ENCODE results near the gene SPINT1. TPM values are rescaled to one million over a fixed set of nuclear protein-coding genes. Genes with fewer than 3 reads are reported as not detected.

The SPINT1 gene
- total and polyA plus RNA-seq, 4 donors: 1.2 to 2.6 (median 1.9) TPM

DNA sequence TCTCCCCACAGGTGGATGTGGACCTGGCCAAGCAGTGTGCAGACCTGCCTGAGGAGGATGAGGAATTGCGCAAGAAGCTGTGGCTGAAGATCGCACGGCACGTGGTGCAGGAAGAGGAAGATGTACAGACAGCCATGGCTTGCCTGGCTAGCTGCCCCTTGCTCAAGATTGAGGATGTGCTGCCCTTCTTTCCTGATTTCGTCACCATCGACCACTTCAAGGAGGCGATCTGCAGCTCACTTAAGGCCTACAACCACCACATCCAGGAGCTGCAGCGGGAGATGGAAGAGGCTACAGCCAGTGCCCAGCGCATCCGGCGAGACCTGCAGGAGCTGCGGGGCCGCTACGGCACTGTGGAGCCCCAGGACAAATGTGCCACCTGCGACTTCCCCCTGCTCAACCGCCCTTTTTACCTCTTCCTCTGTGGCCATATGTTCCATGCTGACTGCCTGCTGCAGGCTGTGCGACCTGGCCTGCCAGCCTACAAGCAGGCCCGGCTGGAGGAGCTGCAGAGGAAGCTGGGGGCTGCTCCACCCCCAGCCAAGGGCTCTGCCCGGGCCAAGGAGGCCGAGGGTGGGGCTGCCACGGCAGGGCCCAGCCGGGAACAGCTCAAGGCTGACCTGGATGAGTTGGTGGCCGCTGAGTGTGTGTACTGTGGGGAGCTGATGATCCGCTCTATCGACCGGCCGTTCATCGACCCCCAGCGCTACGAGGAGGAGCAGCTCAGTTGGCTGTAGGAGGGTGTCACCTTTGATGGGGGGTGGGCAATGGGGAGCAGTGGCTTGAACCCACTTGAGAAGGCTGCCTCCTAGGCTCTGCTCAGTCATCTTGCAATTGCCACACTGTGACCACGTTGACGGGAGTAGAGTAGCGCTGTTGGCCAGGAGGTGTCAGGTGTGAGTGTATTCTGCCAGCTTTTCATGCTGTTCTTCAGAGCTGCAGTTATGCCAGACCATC, 59.0 kb downstream of the SPINT1 start:
- Histone ChIP-seq H3K9me3 (ENCODE audit: control insufficient read depth in 4 of 4, low read length in 3 of 4) (no peaks in the 10 kb centered on the region), H3K27ac (ENCODE audit: low read depth in 1 of 2, low read length in 2 of 2) (no peak overlapping the region), H3K4me1 (ENCODE audit: control insufficient read depth in 4 of 4, insufficient read depth in 4 of 4, low read length in 3 of 4) (peaks cover 15 to 45% (median 35%) of the 10 kb centered on the region in 4 donors), H3K36me3 (ENCODE audit: control insufficient read depth in 4 of 4, insufficient read depth in 3 of 4, low read depth in 1 of 4, low read length in 3 of 4) (peaks cover 12 to 40% (median 19%) of the 10 kb centered on the region in 4 donors), H3K27me3 (ENCODE audit: control insufficient read depth in 4 of 4, insufficient read depth in 4 of 4, low read length in 3 of 4) (no peaks in the 10 kb centered on the region), H3K9ac (ENCODE audit: low read depth in 1 of 2, low read length in 2 of 2) (no peak overlapping the region), H3K4me3 (ENCODE audit: low read depth in 1 of 3, low read length in 3 of 3) (no peak overlapping the region)
- DNase-seq (ENCODE audit: low spot score): no peak
- 77% methylated on average over 33 of the region's 33 CpGs for WGBS
- TF ChIP-seq FOXA2 (IDR thresholded peaks at IDR 0.05): no peak
- TF ChIP-seq FOXA1 (IDR thresholded peaks at IDR 0.05): no peak
- TF ChIP-seq, protein P1, sequence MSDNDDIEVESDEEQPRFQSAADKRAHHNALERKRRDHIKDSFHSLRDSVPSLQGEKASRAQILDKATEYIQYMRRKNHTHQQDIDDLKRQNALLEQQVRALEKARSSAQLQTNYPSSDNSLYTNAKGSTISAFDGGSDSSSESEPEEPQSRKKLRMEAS (IDR thresholded peaks at IDR 0.05): no peak
- no peak for TF ChIP-seq RAD21 (IDR thresholded peaks at IDR 0.05)
- TF ChIP-seq, protein P2, sequence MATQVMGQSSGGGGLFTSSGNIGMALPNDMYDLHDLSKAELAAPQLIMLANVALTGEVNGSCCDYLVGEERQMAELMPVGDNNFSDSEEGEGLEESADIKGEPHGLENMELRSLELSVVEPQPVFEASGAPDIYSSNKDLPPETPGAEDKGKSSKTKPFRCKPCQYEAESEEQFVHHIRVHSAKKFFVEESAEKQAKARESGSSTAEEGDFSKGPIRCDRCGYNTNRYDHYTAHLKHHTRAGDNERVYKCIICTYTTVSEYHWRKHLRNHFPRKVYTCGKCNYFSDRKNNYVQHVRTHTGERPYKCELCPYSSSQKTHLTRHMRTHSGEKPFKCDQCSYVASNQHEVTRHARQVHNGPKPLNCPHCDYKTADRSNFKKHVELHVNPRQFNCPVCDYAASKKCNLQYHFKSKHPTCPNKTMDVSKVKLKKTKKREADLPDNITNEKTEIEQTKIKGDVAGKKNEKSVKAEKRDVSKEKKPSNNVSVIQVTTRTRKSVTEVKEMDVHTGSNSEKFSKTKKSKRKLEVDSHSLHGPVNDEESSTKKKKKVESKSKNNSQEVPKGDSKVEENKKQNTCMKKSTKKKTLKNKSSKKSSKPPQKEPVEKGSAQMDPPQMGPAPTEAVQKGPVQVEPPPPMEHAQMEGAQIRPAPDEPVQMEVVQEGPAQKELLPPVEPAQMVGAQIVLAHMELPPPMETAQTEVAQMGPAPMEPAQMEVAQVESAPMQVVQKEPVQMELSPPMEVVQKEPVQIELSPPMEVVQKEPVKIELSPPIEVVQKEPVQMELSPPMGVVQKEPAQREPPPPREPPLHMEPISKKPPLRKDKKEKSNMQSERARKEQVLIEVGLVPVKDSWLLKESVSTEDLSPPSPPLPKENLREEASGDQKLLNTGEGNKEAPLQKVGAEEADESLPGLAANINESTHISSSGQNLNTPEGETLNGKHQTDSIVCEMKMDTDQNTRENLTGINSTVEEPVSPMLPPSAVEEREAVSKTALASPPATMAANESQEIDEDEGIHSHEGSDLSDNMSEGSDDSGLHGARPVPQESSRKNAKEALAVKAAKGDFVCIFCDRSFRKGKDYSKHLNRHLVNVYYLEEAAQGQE (IDR thresholded peaks at IDR 0.05): no peak
- TF ChIP-seq EGR1 (IDR thresholded peaks at IDR 0.05; ENCODE audit: low read depth in 2 of 2): no peak
- no peak for TF ChIP-seq JUND (IDR thresholded peaks at IDR 0.05)
- TF ChIP-seq NR2F2 (IDR thresholded peaks at IDR 0.05): no peak
- no peak for TF ChIP-seq RXRA (IDR thresholded peaks at IDR 0.05)
- no peak for TF ChIP-seq GABPA (IDR thresholded peaks at IDR 0.05 in 1 of 2, conservative IDR thresholded peaks at IDR 0.05 in 1 of 2)
- TF ChIP-seq, protein P3, sequence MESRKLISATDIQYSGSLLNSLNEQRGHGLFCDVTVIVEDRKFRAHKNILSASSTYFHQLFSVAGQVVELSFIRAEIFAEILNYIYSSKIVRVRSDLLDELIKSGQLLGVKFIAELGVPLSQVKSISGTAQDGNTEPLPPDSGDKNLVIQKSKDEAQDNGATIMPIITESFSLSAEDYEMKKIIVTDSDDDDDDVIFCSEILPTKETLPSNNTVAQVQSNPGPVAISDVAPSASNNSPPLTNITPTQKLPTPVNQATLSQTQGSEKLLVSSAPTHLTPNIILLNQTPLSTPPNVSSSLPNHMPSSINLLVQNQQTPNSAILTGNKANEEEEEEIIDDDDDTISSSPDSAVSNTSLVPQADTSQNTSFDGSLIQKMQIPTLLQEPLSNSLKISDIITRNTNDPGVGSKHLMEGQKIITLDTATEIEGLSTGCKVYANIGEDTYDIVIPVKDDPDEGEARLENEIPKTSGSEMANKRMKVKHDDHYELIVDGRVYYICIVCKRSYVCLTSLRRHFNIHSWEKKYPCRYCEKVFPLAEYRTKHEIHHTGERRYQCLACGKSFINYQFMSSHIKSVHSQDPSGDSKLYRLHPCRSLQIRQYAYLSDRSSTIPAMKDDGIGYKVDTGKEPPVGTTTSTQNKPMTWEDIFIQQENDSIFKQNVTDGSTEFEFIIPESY (IDR thresholded peaks at IDR 0.05): no peak
- TF ChIP-seq SP1 (IDR thresholded peaks at IDR 0.05): no peak

DNA sequence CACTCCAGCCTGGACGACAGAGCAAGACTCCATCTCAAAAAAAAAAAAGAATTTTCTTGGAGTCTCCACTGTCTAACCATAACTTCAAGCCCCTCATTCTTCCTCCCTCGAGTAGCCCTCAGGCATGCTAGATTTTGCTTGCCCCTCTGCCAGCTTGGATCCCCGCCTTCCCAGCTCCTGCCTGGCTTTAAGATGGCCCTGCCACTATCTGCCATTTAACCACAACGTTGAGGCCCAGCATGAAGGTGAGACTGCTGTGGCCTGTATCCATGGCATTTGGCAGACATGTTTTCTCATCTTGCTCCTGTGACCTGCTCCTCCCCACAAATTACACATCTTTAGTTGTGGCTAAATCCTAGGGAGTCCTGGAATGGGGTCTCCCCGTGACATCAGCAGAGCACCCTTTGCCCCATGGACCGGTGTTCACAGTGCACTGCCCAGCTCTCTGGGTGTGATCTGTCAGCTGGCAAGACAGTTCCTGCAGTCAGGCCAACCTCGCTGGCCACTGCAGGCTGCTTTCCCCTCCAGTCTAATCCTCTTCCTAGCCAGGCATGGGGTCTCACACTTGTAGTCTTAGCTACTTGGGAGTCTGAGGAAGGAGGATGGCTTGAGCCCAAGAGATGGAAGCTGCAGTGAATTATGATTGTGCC, 60.8 kb downstream of the SPINT1 start:
- DNase-seq (ENCODE audit: low spot score): no peak
- Histone ChIP-seq H3K4me1 (ENCODE audit: control insufficient read depth in 4 of 4, insufficient read depth in 4 of 4, low read length in 3 of 4) (peaks cover 26 to 63% (median 52%) of the 10 kb centered on the region in 4 donors), H3K27me3 (ENCODE audit: control insufficient read depth in 4 of 4, insufficient read depth in 4 of 4, low read length in 3 of 4) (no peaks in the 10 kb centered on the region), H3K9me3 (ENCODE audit: control insufficient read depth in 4 of 4, low read length in 3 of 4) (no peaks in the 10 kb centered on the region), H3K27ac (ENCODE audit: low read depth in 1 of 2, low read length in 2 of 2) (peak overlapping the region in 1 of 2 donors; percentile 45), H3K9ac (ENCODE audit: low read depth in 1 of 2, low read length in 2 of 2) (no peak overlapping the region), H3K4me3 (ENCODE audit: low read depth in 1 of 3, low read length in 3 of 3) (no peak overlapping the region), H3K36me3 (ENCODE audit: control insufficient read depth in 4 of 4, insufficient read depth in 3 of 4, low read depth in 1 of 4, low read length in 3 of 4) (peaks cover 5 to 27% (median 13%) of the 10 kb centered on the region in 4 donors)
- WGBS: 44% methylated on average over 7 of the region's 7 CpGs
- TF ChIP-seq GABPA (IDR thresholded peaks at IDR 0.05 in 1 of 2, conservative IDR thresholded peaks at IDR 0.05 in 1 of 2): no peak
- no peak for TF ChIP-seq FOXA2 (IDR thresholded peaks at IDR 0.05)
- no peak for TF ChIP-seq SP1 (IDR thresholded peaks at IDR 0.05)
- TF ChIP-seq RAD21 (IDR thresholded peaks at IDR 0.05): no peak
- TF ChIP-seq HNF4A (conservative IDR thresholded peaks at IDR 0.05): peak; percentile 67 to 80
- TF ChIP-seq NR2F2 (IDR thresholded peaks at IDR 0.05): no peak
- TF ChIP-seq, protein P1 (IDR thresholded peaks at IDR 0.05): no peak
- peak in 1 of 2 donors; percentile 34 for TF ChIP-seq RXRA (IDR thresholded peaks at IDR 0.05)
- TF ChIP-seq, protein P3 (IDR thresholded peaks at IDR 0.05): no peak
- TF ChIP-seq, protein P4, sequence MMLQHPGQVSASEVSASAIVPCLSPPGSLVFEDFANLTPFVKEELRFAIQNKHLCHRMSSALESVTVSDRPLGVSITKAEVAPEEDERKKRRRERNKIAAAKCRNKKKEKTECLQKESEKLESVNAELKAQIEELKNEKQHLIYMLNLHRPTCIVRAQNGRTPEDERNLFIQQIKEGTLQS (IDR thresholded peaks at IDR 0.05): no peak
- no peak for TF ChIP-seq TAF1 (conservative IDR thresholded peaks at IDR 0.05)
- no peak for TF ChIP-seq YY1 (IDR thresholded peaks at IDR 0.05)
- TF ChIP-seq, protein P2 (IDR thresholded peaks at IDR 0.05): no peak
- no peak for TF ChIP-seq JUND (IDR thresholded peaks at IDR 0.05)

Data from liver (tissue), 9 donors.